IMR-90 (cell line): Measurements from ENCODE around the gene CGN. TPM values are rescaled to one million over a fixed set of nuclear protein-coding genes. Genes with fewer than 3 reads are reported as not detected.

Source experiments
- ATAC-seq: fragments of 200-7000 bp; cut with Tn5 transposase; 2 replicates; pipeline ENCODE4 v1.9.1; 2020; ENCODE audit warnings: low read depth, mild to moderate bottlenecking, moderate library complexity
- BruUV-seq: library from RNA; stranded (reverse); fragments of 400-500 nt; replicated peaks from 2 replicates; lab custom pipeline; 2021; lab: Mats Ljungman, UMichigan
- CTCF ChIA-PET: fragments of 300-600 bp; formaldehyde crosslinking; extraction: SDS; loops from one replicate; lab custom pipeline; 2021; ENCODE audit warnings: antibody characterized with exemption; lab: Yijun Ruan, JAX
- POLR2A ChIA-PET: fragments of 300-600 bp; sonication (Branson Sonifier 250); formaldehyde crosslinking; loops from one replicate; lab custom pipeline; 2022; ENCODE audit warnings: antibody characterized with exemption; ENCODE audit not compliant: unreplicated experiment; lab: Charles Lee
- DNase-seq: peaks from one replicate; pipeline ENCODE4 v3.0.0; 2013
- H2AFZ ChIP-seq: replicated peaks from 2 replicates; pipeline ENCODE3; 2013; ENCODE audit warnings: low read length, mild to moderate bottlenecking; ENCODE audit not compliant: poor library complexity
- H2AK5ac ChIP-seq: 2 replicates; pipeline ENCODE4 v1.6.1; 2013; ENCODE audit warnings: low read depth, low read length, inconsistent platforms
- H2AK9ac ChIP-seq: replicated peaks from 2 replicates; pipeline ENCODE3; 2013; ENCODE audit warnings: mild to moderate bottlenecking, low read depth, low read length, moderate library complexity; ENCODE audit not compliant: poor library complexity
- H2BK120ac ChIP-seq: 2 replicates; pipeline ENCODE4 v1.6.1; 2013; ENCODE audit warnings: low read depth, low read length, inconsistent platforms
- H2BK15ac ChIP-seq: 3 replicates; pipeline ENCODE4 v1.6.1; 2013; ENCODE audit warnings: low read depth, low read length, inconsistent platforms
- H2BK20ac ChIP-seq: 2 replicates; pipeline ENCODE4 v1.6.1; 2013; ENCODE audit warnings: low read depth, mild to moderate bottlenecking, inconsistent platforms, low read length, moderate library complexity
- H2BK5ac ChIP-seq: 2 replicates; pipeline ENCODE4 v1.6.1; 2013; ENCODE audit warnings: mild to moderate bottlenecking, low read depth, low read length, inconsistent platforms; ENCODE audit not compliant: poor library complexity, severe bottlenecking
- H3K14ac ChIP-seq: replicated peaks from 2 replicates; pipeline ENCODE4 v1.6.1; 2013; ENCODE audit warnings: low read depth, low read length, inconsistent platforms
- H3K18ac ChIP-seq: 2 replicates; pipeline ENCODE4 v1.6.1; 2013; ENCODE audit warnings: low read depth, low read length, control low read depth
- H3K23ac ChIP-seq: 2 replicates; pipeline ENCODE4 v1.6.1; 2013; ENCODE audit warnings: low read depth, low read length, inconsistent platforms
- H3K27ac ChIP-seq: 2 replicates; pipeline ENCODE4 v1.5.1; 2013; ENCODE audit warnings: mild to moderate bottlenecking, control low read depth, low read length; ENCODE audit not compliant: insufficient read depth
- H3K27me3 ChIP-seq: 2 replicates; pipeline ENCODE4 v1.6.1; 2013; ENCODE audit warnings: low read length; ENCODE audit not compliant: control insufficient read depth, insufficient read depth
- H3K36me3 ChIP-seq: 2 replicates; pipeline ENCODE4 v1.6.1; 2013; ENCODE audit warnings: low read length, mixed read lengths; ENCODE audit not compliant: control insufficient read depth, insufficient read depth
- H3K4ac ChIP-seq: 2 replicates; pipeline ENCODE4 v1.6.1; 2013; ENCODE audit warnings: low read depth, low read length, inconsistent platforms
- H3K4me1 ChIP-seq: 2 replicates; pipeline ENCODE4 v1.6.1; 2013; ENCODE audit warnings: low read length, mixed read lengths; ENCODE audit not compliant: control insufficient read depth, insufficient read depth
- H3K4me2 ChIP-seq: 2 replicates; pipeline ENCODE4 v1.6.1; 2013; ENCODE audit warnings: low read depth, mild to moderate bottlenecking, control low read depth, low read length, moderate library complexity
- H3K4me3 ChIP-seq: 2 replicates; pipeline ENCODE4 v1.5.1; 2013; ENCODE audit warnings: low read depth, mild to moderate bottlenecking, control low read depth, low read length, moderate library complexity; ENCODE audit not compliant: insufficient read depth
- H3K56ac ChIP-seq: 2 replicates; pipeline ENCODE4 v1.6.1; 2013; ENCODE audit warnings: low read length, inconsistent platforms; ENCODE audit not compliant: insufficient read depth; ENCODE audit errors: extremely low read depth
- H3K79me1 ChIP-seq, 2 experiments: 2 replicates each; pipeline ENCODE4 v1.6.1; 2013; ENCODE audit warnings: low read length in 2 of 2, inconsistent platforms in 1 of 2, low read depth in 1 of 2
- H3K9ac ChIP-seq: 2 replicates; pipeline ENCODE4 v1.6.1; 2013; ENCODE audit warnings: low read depth, low read length, control low read depth
- H3K9me1 ChIP-seq: 2 replicates; pipeline ENCODE4 v1.6.1; 2013; ENCODE audit warnings: low read length, inconsistent platforms; ENCODE audit not compliant: insufficient read depth
- H3K9me3 ChIP-seq: 2 replicates; pipeline ENCODE4 v1.6.1; 2013; ENCODE audit warnings: low read length; ENCODE audit not compliant: control insufficient read depth, insufficient read depth
- H4K20me1 ChIP-seq: 2 replicates; pipeline ENCODE4 v1.6.1; 2013; ENCODE audit warnings: low read length, inconsistent platforms; ENCODE audit not compliant: insufficient read depth
- H4K5ac ChIP-seq: 2 replicates; pipeline ENCODE4 v1.6.1; 2013; ENCODE audit warnings: mild to moderate bottlenecking, low read depth, low read length, control low read depth
- H4K8ac ChIP-seq, 2 experiments: 2 replicates each; pipeline ENCODE4 v1.6.1; 2013; ENCODE audit warnings: low read depth in 2 of 2, low read length in 2 of 2, control low read depth in 1 of 2, inconsistent platforms in 1 of 2
- H4K91ac ChIP-seq: 2 replicates; pipeline ENCODE4 v1.6.1; 2013; ENCODE audit warnings: low read depth, low read length, inconsistent platforms; ENCODE audit not compliant: insufficient read depth
- BHLHE40 ChIP-seq: fragments of 150-350 bp; IDR thresholded peaks from 2 replicates; pipeline ENCODE4 v1.6.1; 2016; ENCODE audit warnings: mild to moderate bottlenecking, low read depth, low read length
- CEBPB ChIP-seq: IDR thresholded peaks from 2 replicates; pipeline ENCODE4 v1.6.1; 2012; ENCODE audit warnings: low read depth, low read length, improper control_type of control experiment
- CHD1 ChIP-seq: IDR thresholded peaks from 2 replicates; pipeline ENCODE4 v1.6.1; 2012; ENCODE audit warnings: low read depth, low read length, improper control_type of control experiment
- FOS ChIP-seq: fragments of 150-350 bp; IDR thresholded peaks from 2 replicates; pipeline ENCODE4 v1.6.1; 2016; ENCODE audit warnings: low read depth, low read length
- MAZ ChIP-seq: IDR thresholded peaks from 2 replicates; pipeline ENCODE4 v1.6.1; 2012; ENCODE audit warnings: low read depth, mild to moderate bottlenecking, low read length, improper control_type of control experiment, moderate library complexity, borderline replicate concordance
- MXI1 ChIP-seq: IDR thresholded peaks from 2 replicates; pipeline ENCODE4 v1.6.1; 2012; ENCODE audit warnings: low read depth, mild to moderate bottlenecking, low read length, moderate library complexity, borderline replicate concordance
- NFE2L2 ChIP-seq: fragments of 150-350 bp; IDR thresholded peaks from 2 replicates; pipeline ENCODE4 v1.6.1; 2016; ENCODE audit warnings: low read depth, mild to moderate bottlenecking, low read length
- RAD21 ChIP-seq: IDR thresholded peaks from 2 replicates; pipeline ENCODE4 v1.6.1; 2012; ENCODE audit warnings: low read length, improper control_type of control experiment
- RCOR1 ChIP-seq: IDR thresholded peaks from 2 replicates; pipeline ENCODE4 v1.6.1; 2012; ENCODE audit warnings: mild to moderate bottlenecking, low read length, improper control_type of control experiment; ENCODE audit not compliant: insufficient replicate concordance
- RFX5 ChIP-seq: IDR thresholded peaks from 2 replicates; pipeline ENCODE4 v1.8.0; 2012; ENCODE audit warnings: low read depth, mild to moderate bottlenecking, low read length, moderate library complexity
- SMC3 ChIP-seq: fragments of 150-350 bp; IDR thresholded peaks from 2 replicates; pipeline ENCODE4 v1.6.1; 2016; ENCODE audit warnings: low read depth, mild to moderate bottlenecking, antibody characterized with exemption, low read length, moderate library complexity
- WGBS, 2 experiments: methylation state at CpG; one replicate each; pipeline versions ENCODE4 v1.1.5 to v1.1.7; 2013; ENCODE audit warnings: missing lambda C conversion rate in 2 of 2; ENCODE audit not compliant: insufficient read length in 1 of 2; ENCODE audit errors: extremely low coverage in 2 of 2; 5-methylcytosine and 5-hydroxymethylcytosine counted together
- dilution Hi-C: fragments of 300-500 bp; cut with HindIII; formaldehyde crosslinking; loops from one replicate; pipeline ENCODE4 v1.14.3; 2018; ENCODE audit warnings: low sequenced_read_pairs; ENCODE audit not compliant: unreplicated experiment
- in situ Hi-C: fragments of 300-500 bp; cut with MboI; formaldehyde crosslinking; loops from 3 replicates; pipeline ENCODE4 v1.14.3; 2019; ENCODE audit warnings: low sequenced_read_pairs, inconsistent platforms, mixed read lengths
- intact Hi-C: fragments of 100-400 bp; cut with micrococcal nuclease; formaldehyde crosslinking; loops from 2 replicates; pipeline ENCODE4 v1.10.0; 2022
- polyA plus RNA-seq, 3 experiments: library from polyadenylated mRNA; depleted of rRNA; stranded (reverse); fragments of >200 nt; gene quantifications; 2 replicates each; pipeline ENCODE4 v1.2.3, GENCODE V29; 2012; ENCODE audit warnings: low replicate concordance in 1 of 3
- total RNA-seq: library from RNA; depleted of rRNA; stranded (reverse); fragments of >200 nt; gene quantifications from 2 replicates; pipeline ENCODE4 v1.2.3, GENCODE V29; 2012
- TF ChIP-seq, protein P1 (sequence below): fragments of 150-350 bp; IDR thresholded peaks from 2 replicates; pipeline ENCODE4 v1.6.1; 2017; ENCODE audit warnings: mild to moderate bottlenecking, antibody characterized with exemption, low read length, low read depth
- TF ChIP-seq, protein P2 (sequence below): conservative IDR thresholded peaks from 2 replicates; pipeline ENCODE4 v1.5.1; 2012; ENCODE audit warnings: mild to moderate bottlenecking, low read depth, low read length, improper control_type of control experiment
- TF ChIP-seq, protein P3 (sequence below): fragments of 150-350 bp; IDR thresholded peaks from 2 replicates; pipeline ENCODE4 v1.6.1; 2016; ENCODE audit warnings: low read depth, mild to moderate bottlenecking, low read length, moderate library complexity, borderline replicate concordance

Gene CGN
- total and polyA plus RNA-seq, 2 of the 4 experiments (the other 2 are of a cell fraction) = 0.34 to 0.36 TPM

DNA sequence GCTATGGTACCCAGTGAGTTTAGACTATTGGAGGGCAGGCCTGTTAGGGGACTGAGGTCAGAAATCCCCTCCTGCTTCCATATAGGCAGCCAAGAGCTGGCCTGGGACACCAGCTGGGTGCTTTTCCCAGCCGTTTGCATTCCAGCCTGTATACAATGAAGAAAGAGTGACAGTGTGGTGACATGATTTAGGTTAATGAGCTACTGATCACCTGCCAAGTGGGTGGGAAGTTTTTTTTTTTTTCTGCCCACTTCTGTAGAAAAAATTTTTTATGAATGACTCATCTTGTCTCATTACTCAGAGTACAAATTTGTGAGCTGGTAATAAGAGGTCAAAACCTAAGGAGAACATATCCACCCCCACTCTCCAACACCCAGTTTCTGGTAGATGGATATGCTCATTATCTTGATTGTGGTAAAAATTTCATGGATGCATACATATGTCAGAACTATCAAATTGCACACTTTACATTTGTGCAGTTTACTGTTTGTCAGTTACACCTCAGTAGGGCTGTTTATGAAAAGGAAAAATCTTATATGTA, 16.4 kb upstream of the CGN start:
- no peak overlapping the region for H4K8ac ChIP-seq
- no TSS peak for BruUV-seq
- ATAC-seq = peak; percentile 79
- H3K9ac ChIP-seq = no peak overlapping the region
- H4K20me1 ChIP-seq = no peaks in the 10 kb centered on the region
- no peak overlapping the region for H3K4me3 ChIP-seq
- H3K56ac ChIP-seq = no peak overlapping the region
- H4K5ac ChIP-seq = no peak overlapping the region
- CTCF ChIA-PET = interaction anchor here (0.8 kb wide), 1 partner anchor 9 kb away, joined by 3 read pairs; no protein-coding TSS in a partner anchor
- no peak overlapping the region for H4K91ac ChIP-seq
- no peak overlapping the region for H2BK20ac ChIP-seq
- intact Hi-C loops = no loop called here
- DNase-seq = peak; percentile 56
- peaks cover 3% of the 10 kb centered on the region; the same call in 1 of the 2 replicates for H3K9me1 ChIP-seq
- no CpG with 5 or more reads among the region's 1 CpG for WGBS, 2 experiments
- no peaks in the 10 kb centered on the region for H3K9me3 ChIP-seq
- H2BK15ac ChIP-seq = no peak overlapping the region
- no peak overlapping the region for H3K18ac ChIP-seq
- dilution Hi-C loops = no loop called here
- H3K4me1 ChIP-seq = peaks cover 3% of the 10 kb centered on the region
- no peak overlapping the region; the same call in 1 of the 2 replicates for H3K4me2 ChIP-seq
- H2AFZ ChIP-seq = peak overlapping the region; percentile 61
- H3K79me1 ChIP-seq = no peaks in the 10 kb centered on the region
- H3K27ac ChIP-seq = no peak overlapping the region
- H3K36me3 ChIP-seq = no peaks in the 10 kb centered on the region
- H3K4ac ChIP-seq = 0 out of 2 replicates have a peak overlapping the region, but pooled peaks have one; percentile 7
- no peak overlapping the region for H2AK9ac ChIP-seq
- no peak overlapping the region for H3K23ac ChIP-seq
- no peak overlapping the region for H2BK120ac ChIP-seq
- in situ Hi-C loops = no loop called here
- no peak overlapping the region for H2AK5ac ChIP-seq
- H3K27me3 ChIP-seq = peaks cover 7% of the 10 kb centered on the region
- TF ChIP-seq CHD1 (no peak), RCOR1 (no peak), NFE2L2 (no peak), MXI1 (no peak), FOS (peak; percentile 53; the same call in 1 of the 2 replicates), MAZ (no peak), BHLHE40 (0 out of 2 replicates have a peak, but pooled peaks have one; percentile 43), RAD21 (no peak), RFX5 (no peak), CEBPB (no peak), SMC3 (no peak)
- TF ChIP-seq, protein P1, sequence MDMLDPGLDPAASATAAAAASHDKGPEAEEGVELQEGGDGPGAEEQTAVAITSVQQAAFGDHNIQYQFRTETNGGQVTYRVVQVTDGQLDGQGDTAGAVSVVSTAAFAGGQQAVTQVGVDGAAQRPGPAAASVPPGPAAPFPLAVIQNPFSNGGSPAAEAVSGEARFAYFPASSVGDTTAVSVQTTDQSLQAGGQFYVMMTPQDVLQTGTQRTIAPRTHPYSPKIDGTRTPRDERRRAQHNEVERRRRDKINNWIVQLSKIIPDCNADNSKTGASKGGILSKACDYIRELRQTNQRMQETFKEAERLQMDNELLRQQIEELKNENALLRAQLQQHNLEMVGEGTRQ = no peak
- TF ChIP-seq, protein P2, sequence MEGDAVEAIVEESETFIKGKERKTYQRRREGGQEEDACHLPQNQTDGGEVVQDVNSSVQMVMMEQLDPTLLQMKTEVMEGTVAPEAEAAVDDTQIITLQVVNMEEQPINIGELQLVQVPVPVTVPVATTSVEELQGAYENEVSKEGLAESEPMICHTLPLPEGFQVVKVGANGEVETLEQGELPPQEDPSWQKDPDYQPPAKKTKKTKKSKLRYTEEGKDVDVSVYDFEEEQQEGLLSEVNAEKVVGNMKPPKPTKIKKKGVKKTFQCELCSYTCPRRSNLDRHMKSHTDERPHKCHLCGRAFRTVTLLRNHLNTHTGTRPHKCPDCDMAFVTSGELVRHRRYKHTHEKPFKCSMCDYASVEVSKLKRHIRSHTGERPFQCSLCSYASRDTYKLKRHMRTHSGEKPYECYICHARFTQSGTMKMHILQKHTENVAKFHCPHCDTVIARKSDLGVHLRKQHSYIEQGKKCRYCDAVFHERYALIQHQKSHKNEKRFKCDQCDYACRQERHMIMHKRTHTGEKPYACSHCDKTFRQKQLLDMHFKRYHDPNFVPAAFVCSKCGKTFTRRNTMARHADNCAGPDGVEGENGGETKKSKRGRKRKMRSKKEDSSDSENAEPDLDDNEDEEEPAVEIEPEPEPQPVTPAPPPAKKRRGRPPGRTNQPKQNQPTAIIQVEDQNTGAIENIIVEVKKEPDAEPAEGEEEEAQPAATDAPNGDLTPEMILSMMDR = no peak
- TF ChIP-seq, protein P3, sequence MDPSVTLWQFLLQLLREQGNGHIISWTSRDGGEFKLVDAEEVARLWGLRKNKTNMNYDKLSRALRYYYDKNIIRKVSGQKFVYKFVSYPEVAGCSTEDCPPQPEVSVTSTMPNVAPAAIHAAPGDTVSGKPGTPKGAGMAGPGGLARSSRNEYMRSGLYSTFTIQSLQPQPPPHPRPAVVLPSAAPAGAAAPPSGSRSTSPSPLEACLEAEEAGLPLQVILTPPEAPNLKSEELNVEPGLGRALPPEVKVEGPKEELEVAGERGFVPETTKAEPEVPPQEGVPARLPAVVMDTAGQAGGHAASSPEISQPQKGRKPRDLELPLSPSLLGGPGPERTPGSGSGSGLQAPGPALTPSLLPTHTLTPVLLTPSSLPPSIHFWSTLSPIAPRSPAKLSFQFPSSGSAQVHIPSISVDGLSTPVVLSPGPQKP = no peak
- H2BK5ac ChIP-seq = no peak overlapping the region
- POLR2A ChIA-PET = no interaction called here
- no peak overlapping the region for H3K14ac ChIP-seq
